ENCODE data around the gene HMHB1.

- TF ChIP-seq POLR2A (IDR thresholded peaks at IDR 0.05; ENCODE audit: low read depth, low read length) (no peak), POLR2AphosphoS5 (IDR thresholded peaks at IDR 0.05; ENCODE audit: low read depth, low read length) (no peak)
These were observed 4.6 kb upstream of the HMHB1 start for GRCh38 chr5:143807401-143807800.

Measured in GM12892 (cell line).